ENCODE data around the gene GNPTAB.
"Not testable (repeated sequence)": the region's sequence is repeated elsewhere in the genome, so short reads cannot be mapped to it uniquely, and the experiment has no call there.

The GNPTAB gene

GRCh38 chr12:101857043-101857558 lies 26.3 kb upstream of the GNPTAB start:
- H2AFZ ChIP-seq, result peak overlapping the region; percentile 56
- peaks cover 10% of the 10 kb centered on the region for H3K4me1 ChIP-seq
- no peak overlapping the region for H3K4me2 ChIP-seq (ENCODE audit: low read length)
- TF ChIP-seq, protein P1, sequence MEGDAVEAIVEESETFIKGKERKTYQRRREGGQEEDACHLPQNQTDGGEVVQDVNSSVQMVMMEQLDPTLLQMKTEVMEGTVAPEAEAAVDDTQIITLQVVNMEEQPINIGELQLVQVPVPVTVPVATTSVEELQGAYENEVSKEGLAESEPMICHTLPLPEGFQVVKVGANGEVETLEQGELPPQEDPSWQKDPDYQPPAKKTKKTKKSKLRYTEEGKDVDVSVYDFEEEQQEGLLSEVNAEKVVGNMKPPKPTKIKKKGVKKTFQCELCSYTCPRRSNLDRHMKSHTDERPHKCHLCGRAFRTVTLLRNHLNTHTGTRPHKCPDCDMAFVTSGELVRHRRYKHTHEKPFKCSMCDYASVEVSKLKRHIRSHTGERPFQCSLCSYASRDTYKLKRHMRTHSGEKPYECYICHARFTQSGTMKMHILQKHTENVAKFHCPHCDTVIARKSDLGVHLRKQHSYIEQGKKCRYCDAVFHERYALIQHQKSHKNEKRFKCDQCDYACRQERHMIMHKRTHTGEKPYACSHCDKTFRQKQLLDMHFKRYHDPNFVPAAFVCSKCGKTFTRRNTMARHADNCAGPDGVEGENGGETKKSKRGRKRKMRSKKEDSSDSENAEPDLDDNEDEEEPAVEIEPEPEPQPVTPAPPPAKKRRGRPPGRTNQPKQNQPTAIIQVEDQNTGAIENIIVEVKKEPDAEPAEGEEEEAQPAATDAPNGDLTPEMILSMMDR (IDR thresholded peaks at IDR 0.05), result no peak
- no peaks in the 10 kb centered on the region for H3K9me3 ChIP-seq (ENCODE audit: control insufficient read depth, low read length)
- no peaks in the 10 kb centered on the region for H3K27me3 ChIP-seq (ENCODE audit: control insufficient read depth, insufficient read depth, low read length)
- no peaks in the 10 kb centered on the region for H3K79me2 ChIP-seq
- no peak overlapping the region for H3K27ac ChIP-seq
- H3K9ac ChIP-seq, result no peak overlapping the region
- H3K36me3 ChIP-seq (ENCODE audit: control insufficient read depth, insufficient read depth, low read length), result no peaks in the 10 kb centered on the region
- no peak overlapping the region for H3K4me3 ChIP-seq (ENCODE audit: low read depth, low read length)

DNA sequence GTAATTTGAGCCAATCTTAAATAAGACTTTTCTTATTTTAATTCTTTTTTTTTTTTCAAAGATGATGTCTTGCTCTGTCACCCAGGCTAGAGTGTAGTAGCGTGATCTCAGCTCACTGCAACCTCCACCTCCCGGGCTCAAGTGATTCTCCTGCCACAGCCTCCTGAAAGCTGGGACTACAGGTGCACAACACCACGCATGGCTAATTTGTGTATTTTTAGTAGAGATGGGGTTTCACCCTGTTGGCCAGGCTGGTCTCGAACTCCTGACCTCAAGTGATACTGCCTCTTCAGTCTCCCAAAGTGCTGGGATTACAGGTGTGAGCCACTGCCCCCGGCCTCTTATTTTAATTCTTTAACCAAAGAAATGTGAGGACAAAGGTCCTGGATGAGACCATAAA lies 25.9 kb upstream of the GNPTAB start:
- not testable (repeated sequence) for H3K27me3 ChIP-seq (ENCODE audit: control insufficient read depth, insufficient read depth, low read length); H3K27ac ChIP-seq; H3K9ac ChIP-seq; H3K36me3 ChIP-seq (ENCODE audit: control insufficient read depth, insufficient read depth, low read length); H3K9me3 ChIP-seq (ENCODE audit: control insufficient read depth, low read length); H3K79me2 ChIP-seq; H3K4me2 ChIP-seq (ENCODE audit: low read length); H3K4me1 ChIP-seq; H2AFZ ChIP-seq; H3K4me3 ChIP-seq (ENCODE audit: low read depth, low read length)

- peak overlapping the region; percentile 31 for H2AFZ ChIP-seq
- TF ChIP-seq, protein P1 (IDR thresholded peaks at IDR 0.05), result no peak
- H3K27ac ChIP-seq, result no peak overlapping the region
- no peak overlapping the region for H3K4me2 ChIP-seq (ENCODE audit: low read length)
- no peaks in the 10 kb centered on the region for H3K79me2 ChIP-seq
- no peak overlapping the region for H3K9ac ChIP-seq
- H3K9me3 ChIP-seq (ENCODE audit: control insufficient read depth, low read length), result no peaks in the 10 kb centered on the region
- H3K36me3 ChIP-seq (ENCODE audit: control insufficient read depth, insufficient read depth, low read length), result no peaks in the 10 kb centered on the region
- peaks cover 10% of the 10 kb centered on the region for H3K4me1 ChIP-seq
- no peaks in the 10 kb centered on the region for H3K27me3 ChIP-seq (ENCODE audit: control insufficient read depth, insufficient read depth, low read length)
- no peak overlapping the region for H3K4me3 ChIP-seq (ENCODE audit: low read depth, low read length)
Measured at GRCh38 chr12:101855976-101856375, 25.2 kb upstream of the GNPTAB start.

GRCh38 chr12:101855364-101855884 lies 24.7 kb upstream of the GNPTAB start:
- H3K4me2 ChIP-seq (ENCODE audit: low read length), result no peak overlapping the region
- no peaks in the 10 kb centered on the region for H3K79me2 ChIP-seq
- H3K4me3 ChIP-seq (ENCODE audit: low read depth, low read length), result no peak overlapping the region
- no peaks in the 10 kb centered on the region for H3K36me3 ChIP-seq (ENCODE audit: control insufficient read depth, insufficient read depth, low read length)
- no peaks in the 10 kb centered on the region for H3K9me3 ChIP-seq (ENCODE audit: control insufficient read depth, low read length)
- peak overlapping the region; percentile 69 for H2AFZ ChIP-seq
- H3K27ac ChIP-seq, result peak overlapping the region; percentile 17
- H3K4me1 ChIP-seq, result peaks cover 10% of the 10 kb centered on the region
- H3K27me3 ChIP-seq (ENCODE audit: control insufficient read depth, insufficient read depth, low read length), result no peaks in the 10 kb centered on the region
- H3K9ac ChIP-seq, result no peak overlapping the region
- TF ChIP-seq, protein P1 (IDR thresholded peaks at IDR 0.05), result no peak

GRCh38 chr12:101854747-101855146 lies 24.0 kb upstream of the GNPTAB start:
- Histone ChIP-seq H3K4me2 (ENCODE audit: low read length) (no peak overlapping the region), H3K27ac (no peak overlapping the region), H3K79me2 (no peaks in the 10 kb centered on the region), H3K9ac (no peak overlapping the region), H3K27me3 (ENCODE audit: control insufficient read depth, insufficient read depth, low read length) (no peaks in the 10 kb centered on the region), H3K36me3 (ENCODE audit: control insufficient read depth, insufficient read depth, low read length) (no peaks in the 10 kb centered on the region), H3K9me3 (ENCODE audit: control insufficient read depth, low read length) (no peaks in the 10 kb centered on the region), H3K4me1 (peaks cover 10% of the 10 kb centered on the region), H2AFZ (peak overlapping the region; percentile 69), H3K4me3 (ENCODE audit: low read depth, low read length) (no peak overlapping the region)
- TF ChIP-seq, protein P1 (IDR thresholded peaks at IDR 0.05), result no peak
